Epidermal melanocyte (primary cell): Measurements from ENCODE around the gene HS3ST5.
A peak's percentile ranks its signal among the peaks of the same experiment; 100 is the strongest.
"Not testable (repeated sequence)": the region's sequence is repeated elsewhere in the genome, so short reads cannot be mapped to it uniquely, and the experiment has no call there.

Experiments
- DNase-seq: peaks from one replicate; pipeline ENCODE4 v3.0.0; 2011; ENCODE audit warnings: low spot score; ENCODE audit not compliant: insufficient read length

HS3ST5 gene

DNA sequence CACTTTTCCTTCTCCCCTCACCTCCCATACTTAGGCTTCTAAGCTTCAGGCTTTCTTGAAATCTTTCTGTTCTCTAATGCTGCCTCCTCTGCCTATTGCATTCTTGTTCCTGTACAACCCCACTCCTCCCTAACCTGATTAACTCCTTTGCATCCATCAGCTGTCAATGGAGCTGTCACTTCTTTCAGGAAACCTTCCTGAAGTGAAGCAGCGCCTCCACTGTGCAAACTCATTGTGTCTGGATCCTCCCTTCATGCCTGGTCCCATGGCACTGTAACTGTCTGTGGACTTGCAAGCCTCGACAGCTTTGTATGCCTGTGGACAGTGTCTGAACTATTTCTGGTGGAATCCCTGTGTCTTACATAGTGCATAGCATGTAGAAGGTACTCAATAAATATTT lies 185.0 kb downstream of the HS3ST5 start:
- no peak for DNase-seq

DNA sequence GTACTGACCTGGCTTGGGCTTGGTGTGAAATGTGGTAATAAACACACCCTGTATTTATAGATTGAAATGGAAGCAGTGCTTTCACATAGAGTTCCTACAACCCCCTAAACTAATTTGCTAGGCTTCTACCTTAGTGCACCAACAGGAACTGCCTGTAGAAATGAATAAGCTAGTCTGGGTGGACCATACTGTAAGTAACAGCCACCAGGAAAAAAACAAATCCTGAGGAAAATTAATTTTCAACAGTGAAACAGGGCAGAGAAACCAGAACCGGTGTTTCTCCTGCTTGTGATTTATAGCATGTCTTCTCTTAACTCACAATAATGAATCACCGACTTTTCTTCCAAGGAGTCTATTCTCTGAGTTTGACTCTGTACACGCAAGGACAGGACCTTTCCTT lies 187.1 kb downstream of the HS3ST5 start:
- DNase-seq = no peak

DNA sequence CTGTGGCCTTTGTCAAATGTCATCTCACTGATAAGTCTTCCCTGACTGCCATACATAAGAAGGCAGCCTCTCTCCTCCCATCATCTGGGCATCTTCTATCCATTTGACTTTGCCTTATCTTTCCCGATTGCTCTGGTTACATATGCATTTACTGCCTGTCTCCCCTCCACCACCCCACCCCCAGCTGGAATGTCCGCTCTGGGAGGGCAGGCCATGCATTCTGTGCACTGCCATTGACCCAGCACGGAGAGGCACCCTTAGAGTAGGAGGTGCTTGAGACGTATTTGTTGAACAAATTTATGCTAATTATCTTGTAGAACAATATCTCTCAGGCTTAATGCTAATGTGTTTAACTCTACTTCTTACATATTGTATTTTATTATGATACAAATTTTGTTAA lies 188.0 kb downstream of the HS3ST5 start:
- DNase-seq = no peak

DNA sequence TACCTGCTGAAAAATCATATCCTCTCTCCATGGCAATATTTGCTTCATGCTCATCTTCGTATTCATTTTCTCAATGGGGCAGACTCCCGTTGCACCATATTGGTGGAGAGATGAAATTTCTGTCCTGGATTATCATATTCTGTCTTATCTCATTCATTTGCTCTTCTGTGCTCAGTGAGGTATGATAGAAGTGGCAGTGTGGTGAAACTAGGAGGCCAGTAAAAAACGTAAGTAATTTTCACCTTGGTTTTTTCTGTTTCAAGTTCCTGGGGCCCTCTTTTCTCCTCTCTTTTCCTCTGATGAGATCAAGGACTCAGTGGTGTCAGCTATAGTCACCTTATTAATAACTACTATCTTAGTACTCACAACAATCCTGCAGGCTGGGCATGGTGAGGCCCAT lies 189.4 kb downstream of the HS3ST5 start:
- no peak for DNase-seq

DNA sequence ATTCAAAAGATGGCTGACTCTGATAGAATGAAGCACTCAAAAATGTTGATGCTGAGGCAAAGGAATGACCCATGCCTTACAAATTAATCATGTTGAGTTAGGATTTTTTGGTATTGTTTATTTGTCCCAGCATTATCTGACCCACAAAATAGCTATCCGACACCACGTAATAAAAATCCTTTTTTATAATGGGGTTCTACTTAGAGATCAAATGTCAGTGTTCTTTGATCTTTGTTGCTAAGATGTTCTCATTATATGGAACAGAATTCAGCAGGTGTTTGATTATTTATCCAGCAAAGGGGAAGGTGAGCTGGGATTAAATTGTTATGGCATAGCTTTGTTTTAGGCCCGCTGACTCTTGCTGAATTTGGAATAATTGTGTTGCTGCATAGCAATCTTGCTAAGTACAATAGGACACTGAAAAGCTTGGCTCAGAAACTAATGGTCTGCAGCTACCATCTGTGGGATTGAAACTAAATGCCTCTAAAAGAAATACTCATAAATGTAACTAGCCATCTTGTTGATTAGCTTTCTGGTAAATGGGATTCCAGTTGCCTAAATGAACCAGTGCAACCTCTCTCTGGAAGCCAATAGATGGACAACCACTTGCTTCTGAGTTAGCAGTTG lies 191.6 kb downstream of the HS3ST5 start:
- DNase-seq = no peak

DNA sequence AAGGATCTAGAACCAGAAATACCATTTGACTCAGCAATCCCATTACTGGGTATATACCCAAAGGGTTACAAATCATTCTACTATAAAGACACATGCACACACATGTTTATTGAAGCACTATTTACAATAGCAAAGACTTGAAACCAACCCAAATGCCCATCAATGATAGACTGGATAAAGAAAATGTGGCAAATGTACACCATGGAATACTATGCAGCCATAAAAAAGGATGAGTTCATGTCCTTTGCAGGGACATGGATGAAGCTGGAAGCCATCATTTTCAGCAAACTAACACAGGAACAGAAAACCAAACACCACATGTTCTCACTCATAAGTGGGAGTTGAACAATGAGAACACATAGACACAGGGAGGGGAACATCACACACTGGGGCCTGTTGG lies 193.6 kb downstream of the HS3ST5 start:
- DNase-seq = not testable (repeated sequence)

DNA sequence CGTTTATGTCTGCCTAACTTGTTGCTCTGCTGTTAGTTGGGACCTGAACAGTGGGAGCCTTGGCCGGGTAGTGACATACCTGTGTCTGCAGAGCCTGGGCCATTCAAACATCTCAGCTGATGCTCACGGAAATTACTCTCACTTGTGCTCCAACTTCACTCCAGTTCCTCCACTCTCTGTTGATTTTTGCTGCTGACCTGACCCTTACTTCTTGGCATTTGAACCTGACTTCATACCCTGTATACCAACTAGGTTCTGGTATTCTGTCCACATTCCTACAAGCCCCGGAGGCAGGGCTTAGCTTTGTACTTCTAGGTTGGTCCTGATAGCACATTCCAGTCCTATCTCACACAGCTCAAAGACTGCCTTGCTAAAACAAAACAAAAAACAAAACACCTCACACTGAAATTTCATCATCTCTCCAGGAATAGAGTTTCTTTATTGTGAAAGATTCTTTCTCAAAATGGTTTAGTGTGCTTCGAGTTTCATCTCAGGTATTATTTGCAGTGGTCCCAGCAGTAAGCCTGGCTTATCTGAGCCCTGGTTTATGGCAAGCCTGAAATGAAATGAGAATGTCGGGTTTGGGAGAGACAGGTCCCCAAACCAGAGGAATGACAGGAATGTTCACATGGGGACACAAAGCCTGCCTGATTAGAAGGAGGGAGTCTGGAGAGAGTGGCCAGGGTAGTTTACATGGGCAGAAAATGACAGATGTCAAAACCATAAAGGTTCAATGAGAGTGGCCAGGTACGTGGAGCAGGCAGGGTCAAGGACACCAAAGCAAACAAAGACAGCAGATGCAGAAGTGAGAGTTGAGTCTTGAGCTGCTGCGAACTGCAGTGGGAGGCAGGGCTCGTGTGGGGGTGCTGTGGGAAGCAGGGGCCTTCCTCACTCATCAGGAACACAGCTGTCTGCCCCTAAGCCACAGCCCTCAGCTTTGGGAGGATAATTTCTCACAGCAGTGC lies 197.7 kb downstream of the HS3ST5 start:
- no peak for DNase-seq

DNA sequence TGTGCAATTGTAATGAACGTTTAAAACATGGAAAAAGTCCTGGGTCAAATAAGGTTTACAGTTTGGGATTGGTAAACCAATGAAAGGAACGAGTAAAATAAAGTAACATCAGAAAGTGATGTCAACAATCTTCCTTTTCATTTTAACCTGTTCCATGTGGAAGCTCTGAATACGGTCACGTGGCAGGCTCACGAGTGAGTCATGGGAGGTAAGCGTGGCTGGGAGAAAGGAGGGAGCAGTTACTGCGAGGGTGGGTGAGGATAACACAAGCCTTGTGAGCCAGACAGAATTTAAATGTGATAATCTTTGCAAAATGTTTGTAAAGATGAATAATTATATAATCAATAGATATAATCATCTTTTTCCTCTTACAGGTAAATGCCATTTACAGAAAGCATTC lies 200.6 kb downstream of the HS3ST5 start:
- DNase-seq = no peak

DNA sequence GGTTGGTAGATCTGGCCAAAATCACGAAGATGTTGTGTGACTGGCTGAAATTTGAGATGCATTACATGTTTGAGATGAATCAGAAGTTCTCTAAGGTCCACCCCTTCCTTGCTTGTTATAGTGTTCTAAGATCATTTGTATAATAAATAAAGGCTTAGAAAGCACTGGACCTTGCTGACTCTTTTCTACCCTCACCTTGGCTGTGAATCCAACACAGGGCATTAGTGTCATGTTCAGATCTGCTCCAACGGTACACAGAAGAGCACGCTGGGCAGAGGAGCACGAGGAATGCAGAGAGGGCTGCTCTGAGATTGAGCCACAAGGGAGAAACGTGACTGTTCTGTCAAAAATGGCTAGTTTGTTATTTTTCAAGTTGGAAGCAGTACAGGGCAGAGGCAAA lies 202.4 kb downstream of the HS3ST5 start:
- no peak for DNase-seq

DNA sequence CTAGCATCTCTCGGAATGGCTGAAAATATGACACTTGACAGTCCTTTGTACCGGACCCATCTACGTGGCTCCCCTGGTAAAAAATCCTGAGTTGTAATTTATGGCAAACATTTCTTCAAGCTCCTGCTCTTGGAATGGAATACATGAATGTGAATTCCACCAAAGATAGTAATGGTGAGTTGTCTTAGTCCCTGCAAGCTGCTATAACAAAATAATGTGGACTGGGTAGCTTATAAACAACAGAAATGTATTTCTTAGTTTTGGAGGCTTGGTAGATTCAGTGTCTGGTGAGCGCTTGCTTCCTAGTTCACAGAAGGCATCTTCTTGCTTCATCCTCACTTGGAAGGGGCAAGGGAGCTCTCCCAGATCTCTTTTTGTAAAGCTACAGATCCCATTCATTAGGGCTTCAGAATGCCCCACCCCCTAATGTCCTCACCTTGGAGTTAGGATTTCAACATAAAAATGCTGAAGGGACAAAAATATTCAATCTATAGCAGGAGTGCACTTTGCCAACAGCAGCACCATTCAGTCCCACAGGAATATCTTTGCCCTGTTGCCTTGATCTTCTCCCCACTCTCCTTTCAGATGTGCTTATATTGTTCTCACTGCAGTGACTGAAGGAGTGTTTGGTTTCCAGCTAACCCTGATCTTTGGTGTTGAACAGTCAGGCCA lies 204.1 kb downstream of the HS3ST5 start:
- DNase-seq = no peak

DNA sequence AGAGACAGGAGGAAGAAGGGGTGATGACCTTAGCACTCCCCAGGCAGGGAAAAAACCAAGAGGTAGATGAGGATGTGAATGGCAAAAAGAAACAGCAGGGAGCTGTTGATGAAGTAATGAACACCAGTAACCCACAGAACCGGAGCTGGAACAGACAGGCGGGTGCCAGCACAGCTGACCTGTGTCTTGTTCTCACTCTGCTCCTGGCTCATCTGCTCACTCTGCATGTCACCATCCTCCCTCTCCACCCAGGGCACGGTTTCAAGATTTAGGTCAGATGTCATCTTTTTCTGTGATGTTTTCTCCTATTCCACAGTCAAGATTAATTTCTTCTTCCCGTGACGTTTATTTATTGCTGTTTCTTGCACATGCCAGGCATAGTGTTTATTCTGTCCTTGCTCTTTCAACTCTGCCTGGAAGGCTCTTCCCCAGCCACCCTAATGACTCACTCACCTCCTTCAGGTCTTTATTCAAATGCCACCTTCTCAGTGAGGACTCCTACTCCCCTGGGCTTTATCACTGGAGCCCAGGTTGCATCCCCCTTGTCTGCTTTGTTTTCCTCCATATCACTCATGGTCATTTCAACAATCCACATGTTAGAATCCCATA lies 207.4 kb downstream of the HS3ST5 start:
- no peak for DNase-seq

DNA sequence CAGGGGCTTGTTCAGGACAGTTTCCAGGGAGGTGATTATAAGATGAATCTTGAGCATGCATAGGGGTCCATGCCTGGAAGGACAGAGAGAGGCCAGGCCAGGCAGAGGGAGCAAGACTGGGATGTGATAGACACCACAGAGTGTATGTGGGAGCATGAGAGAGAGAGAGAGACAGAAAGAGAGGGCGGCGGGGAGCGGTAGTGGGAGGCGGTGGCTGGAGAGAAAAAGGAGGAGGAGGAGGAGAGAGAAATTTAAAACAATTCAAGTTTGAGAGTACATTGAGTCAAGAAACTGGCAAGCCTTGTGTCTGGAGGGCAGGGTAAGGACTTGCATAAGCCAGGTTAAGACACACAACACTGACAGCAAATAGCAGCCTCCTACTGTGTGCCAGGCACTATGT lies 209.0 kb downstream of the HS3ST5 start:
- no peak for DNase-seq

DNA sequence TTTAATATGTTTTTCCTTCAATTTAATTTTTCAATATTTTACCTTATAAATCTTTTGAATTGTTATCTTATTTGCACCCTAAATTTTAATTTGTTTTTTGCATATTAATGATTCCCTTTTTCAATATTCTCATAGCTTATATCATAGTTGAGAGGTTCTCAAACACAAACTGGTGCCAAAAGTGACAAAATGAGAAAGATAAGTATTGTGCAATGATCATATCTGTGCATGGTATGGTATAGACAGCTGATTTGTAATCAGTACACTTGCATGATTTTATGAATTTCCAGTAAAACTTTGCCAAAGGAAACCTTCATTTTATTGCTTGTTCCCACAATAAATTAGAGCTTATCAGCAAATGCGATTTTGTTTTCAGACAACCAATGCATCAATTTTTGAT lies 210.9 kb downstream of the HS3ST5 start:
- no peak for DNase-seq

DNA sequence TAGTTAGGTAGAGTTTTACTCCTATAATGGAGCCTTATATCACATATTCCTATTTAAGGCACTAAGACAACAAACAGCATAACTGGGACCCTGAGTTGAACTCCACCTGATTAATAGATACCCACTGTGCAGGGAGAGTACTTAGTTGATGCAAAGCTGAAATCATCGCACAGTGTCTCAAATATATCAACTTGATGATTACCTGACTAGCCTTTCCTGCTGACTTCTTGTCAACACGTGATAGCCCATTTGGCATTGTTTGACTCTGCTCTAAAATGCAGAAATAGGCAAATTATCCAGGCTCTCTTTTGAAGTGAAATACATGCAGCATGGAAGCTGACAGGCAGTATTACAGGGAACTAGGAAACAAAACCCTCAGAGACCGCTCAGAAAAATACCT lies 217.2 kb downstream of the HS3ST5 start:
- no peak for DNase-seq

DNA sequence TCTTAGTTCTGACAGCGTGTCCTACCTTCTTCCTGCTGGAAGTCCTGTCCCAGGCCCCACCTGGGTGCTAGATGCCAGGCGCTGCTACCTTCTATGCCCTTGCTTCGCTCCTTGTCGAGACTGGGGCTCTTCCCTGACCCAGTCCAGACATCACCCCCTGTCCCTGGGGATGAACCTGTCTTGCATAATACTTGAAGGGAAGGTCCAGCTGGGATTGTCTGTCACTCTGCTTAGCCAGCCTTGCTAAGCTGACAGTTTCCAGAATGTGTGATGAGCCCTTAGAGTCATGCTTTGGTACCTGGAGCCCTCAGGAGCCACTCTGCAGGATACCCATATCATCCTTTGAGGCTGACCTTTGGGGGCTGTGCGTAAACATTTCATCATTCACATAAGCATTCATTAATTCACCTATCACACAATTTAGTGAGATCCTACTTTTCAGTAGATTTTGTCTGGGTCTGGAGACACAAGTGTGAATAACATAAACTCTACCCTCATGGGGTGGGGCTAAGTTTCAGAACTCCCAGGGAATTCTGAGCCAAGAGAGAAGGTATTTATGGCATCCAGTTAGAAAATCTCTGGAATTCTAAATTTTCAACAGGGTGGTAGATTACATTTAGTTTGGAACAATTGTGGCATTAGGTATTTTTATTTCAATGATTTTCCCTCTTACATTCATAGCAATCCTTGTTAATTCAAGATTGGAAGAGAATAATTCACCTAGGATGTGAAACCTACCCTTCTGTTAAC lies 220.7 kb downstream of the HS3ST5 start:
- DNase-seq = no peak

DNA sequence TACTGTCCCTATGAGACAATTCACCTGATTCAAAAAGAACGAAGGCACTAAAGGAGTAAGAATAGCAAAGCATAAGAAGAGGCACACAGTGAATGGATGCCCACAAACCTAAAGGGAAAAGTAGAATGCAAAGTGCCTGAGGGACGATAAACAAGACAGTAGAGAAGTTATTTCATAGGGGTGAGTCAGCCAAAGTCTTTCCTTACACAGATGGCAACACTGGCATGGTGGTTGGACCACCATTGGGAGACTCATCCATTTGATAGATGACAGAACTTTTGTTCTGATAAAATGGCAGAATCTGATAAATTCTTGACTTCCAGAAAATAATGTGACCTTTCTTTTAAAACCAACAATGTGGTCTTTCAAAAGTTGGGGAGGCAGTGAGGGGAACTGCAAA lies 223.8 kb downstream of the HS3ST5 start:
- DNase-seq = no peak

DNA sequence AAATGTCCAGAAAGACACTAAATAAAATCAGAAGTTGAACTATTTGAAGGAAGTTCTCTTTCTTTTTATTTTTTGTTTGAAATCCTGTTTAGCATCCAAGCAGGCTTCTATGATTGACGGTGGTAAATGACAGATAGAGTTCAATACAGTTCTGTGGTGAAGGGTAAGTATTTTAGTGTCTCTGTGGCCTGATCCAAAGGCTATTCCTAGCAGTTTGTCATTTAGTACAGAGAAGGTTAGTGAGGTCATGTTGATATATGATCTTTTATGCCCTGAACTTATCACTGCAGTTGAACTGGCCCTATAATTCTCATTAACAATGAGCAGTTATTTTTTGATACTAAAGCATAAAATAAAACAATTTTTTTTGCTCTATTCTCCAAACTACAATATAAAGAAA lies 227.2 kb downstream of the HS3ST5 start:
- no peak for DNase-seq

DNA sequence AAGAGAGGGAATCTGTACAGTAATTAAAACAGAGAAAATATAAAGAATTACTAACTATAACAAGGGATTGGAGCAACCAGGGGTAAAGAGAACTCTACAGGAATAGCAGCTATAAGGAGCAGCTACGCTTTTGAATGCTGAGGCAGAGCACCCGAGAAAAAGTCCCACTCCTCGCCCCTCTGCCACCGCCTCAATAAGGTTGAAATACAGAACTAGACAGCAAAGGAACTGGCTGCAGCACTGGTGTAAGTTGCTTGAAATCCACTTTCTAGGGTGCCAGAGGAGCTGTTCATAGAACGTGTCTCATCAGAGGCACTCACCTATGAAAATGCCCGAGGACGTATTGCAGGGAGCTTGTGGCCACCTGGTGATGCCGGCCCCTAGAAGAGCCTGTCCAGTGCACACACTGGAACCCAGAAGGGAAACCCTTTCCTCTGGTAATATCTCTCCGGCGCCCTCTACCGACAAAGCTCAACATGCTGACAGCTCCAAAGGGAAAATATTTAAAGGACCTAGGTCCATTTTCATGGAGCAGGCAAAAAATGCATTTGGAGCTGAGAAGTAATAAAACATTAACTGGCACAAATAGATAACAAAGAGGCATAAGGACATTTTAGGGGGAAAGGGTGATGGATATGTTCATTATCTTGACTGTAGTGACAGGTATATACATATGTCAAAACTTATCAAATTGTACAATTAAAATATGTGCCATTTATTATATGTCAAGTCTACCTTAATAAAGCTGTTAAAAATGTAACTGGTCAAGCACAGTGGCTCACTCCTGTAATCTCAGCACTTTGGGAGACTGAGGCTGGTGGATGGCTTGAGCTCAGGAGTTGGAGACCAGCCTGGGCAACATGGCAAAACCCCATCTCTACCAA lies 234.5 kb downstream of the HS3ST5 start:
- DNase-seq = peak; percentile 51

DNA sequence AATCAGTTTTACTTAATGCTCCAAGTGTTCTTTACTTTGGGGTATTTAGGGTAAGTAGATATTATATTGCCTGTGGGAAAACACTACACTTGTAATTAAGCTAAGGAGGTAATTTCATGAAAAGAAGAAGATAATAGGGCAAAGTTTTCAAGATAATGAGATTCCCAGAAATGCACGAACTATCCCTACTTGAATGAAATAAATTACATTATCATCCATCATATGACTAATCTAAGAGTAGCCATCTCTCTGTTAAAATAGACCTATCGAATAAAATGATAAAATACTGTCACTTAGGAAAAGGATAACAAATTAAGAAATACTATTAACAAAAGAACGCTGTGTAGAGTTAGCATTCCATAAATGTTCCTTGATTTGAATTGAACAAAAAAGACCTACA lies 236.8 kb downstream of the HS3ST5 start:
- DNase-seq = no peak

DNA sequence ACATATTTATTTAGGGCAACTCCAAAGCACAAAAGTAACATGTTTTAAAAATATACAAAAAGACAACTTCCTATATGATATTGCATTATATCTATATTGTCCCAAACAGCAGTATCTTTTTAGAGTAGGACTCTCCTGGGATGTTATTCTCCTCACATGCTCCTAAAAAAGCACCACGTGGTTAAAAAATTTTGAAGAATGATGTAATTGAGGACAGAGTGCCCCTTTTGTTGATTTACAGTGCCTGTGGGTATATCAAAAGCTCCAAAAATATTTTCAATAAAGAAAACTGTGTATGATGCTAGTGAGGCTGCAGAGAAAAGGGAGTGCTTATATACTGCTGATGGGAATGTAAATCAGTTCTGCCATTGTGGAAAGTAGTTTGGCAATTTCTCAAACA lies 241.6 kb downstream of the HS3ST5 start:
- DNase-seq = no peak
